ENCODE results near the gene PRPH2.

GRCh38 chr6:42726485-42727086 lies 4.2 kb upstream of the PRPH2 start:
- TF ChIP-seq CTCF (IDR thresholded peaks at IDR 0.05) (peak in 1 of 3 donors; percentile 84), POLR2A (IDR thresholded peaks at IDR 0.05) (no peak)

Measured in lower leg skin (tissue), 3 donors.